ENCODE data around the gene PTGFRN.

PTGFRN gene

GRCh38 chr1:116940814-116941599, 31.3 kb downstream of the PTGFRN start:
- no peak for DNase-seq

DNA sequence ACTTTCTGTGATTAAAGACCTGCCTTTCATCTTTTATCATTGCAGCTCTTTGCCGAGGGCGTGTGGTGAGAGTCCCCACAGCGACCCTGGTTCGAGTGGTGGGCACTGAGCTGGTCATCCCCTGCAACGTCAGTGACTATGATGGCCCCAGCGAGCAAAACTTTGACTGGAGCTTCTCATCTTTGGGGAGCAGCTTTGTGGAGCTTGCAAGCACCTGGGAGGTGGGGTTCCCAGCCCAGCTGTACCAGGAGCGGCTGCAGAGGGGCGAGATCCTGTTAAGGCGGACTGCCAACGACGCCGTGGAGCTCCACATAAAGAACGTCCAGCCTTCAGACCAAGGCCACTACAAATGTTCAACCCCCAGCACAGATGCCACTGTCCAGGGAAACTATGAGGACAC, 32.0 kb downstream of the PTGFRN start:
- no peak for DNase-seq

- DNase-seq = no peak
Observed at GRCh38 chr1:116942344-116942743, 32.6 kb downstream of the PTGFRN start.

GRCh38 chr1:116943438-116943837, 33.7 kb downstream of the PTGFRN start:
- no peak for DNase-seq

- no peak for DNase-seq
Observed at GRCh38 chr1:116944613-116945012, 34.9 kb downstream of the PTGFRN start.

DNA sequence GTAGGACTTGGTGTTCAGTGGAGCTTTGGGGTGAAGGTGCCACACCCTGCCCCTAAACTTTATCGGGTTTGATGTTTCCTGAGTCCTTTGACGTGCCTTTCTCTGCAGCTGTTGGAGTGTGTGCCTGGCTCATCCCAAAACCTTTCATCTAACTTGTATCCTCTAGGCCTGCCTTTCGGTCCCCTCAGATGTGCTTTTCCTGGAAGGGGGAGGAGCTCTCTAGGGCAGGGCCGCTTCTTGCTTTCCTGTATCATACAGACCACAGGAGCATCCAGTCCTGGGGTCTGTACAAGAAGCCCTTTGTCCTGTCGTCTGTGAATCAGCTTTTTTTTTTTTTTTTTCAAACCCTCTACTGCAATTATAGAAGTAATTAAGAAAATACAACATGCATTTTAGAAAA, 35.7 kb downstream of the PTGFRN start:
- no peak for DNase-seq

- no peak for DNase-seq
Observed at GRCh38 chr1:116945996-116946395, 36.3 kb downstream of the PTGFRN start.

DNA sequence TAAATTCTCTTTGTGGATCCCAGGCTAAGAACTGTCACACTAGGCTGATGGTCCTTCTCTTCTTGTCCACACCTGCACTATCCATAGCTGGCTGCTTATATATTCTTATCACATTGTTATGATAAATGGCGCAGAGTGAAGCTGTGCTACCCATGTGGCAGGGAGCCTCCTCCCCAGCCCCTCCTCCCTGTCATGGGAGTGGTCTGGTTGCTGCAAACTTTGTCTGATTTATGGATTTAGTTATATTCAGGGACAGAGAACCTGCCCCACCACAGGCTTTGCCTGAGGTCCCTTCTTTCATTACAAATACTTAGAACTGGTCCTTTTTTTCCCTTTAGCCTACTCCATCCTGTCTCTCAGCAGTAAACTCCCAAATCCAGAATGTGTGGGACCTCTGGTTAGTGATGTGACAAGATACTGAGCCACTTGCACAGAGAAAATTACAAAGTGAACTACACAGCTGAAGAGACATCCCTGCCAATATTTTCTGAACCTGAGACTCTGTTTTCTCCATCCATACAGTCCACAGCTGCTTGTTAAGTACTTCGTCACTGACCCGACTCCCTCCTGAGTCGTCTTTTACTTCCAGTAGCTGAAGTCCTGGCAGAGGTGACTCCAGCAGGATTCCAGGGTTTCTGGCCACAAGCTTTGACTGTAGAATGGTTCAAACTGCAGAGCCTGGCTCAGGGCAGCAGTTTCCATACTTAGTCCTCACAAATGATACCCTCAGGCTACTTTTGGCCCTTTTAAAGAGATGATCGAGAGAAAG, 37.6 kb downstream of the PTGFRN start:
- no peak for DNase-seq

DNA sequence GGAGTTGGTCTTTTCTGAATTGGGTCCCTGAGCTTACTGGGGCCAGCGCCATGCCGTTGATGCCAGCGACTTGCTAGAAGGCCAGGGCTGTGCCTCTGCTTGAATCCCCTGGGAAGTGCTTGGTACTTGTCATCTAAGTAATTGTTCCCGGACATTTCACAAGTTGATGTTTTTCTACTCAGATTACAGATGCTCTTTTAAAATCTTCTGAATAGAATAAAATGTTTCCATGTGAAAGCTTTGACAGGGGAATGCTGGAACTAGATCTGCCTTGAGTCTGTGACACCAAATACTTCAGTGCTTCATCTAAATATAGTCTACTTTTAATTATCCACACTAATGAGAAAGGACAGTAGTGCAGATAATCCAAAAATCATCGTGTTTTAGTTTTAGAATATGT, 38.3 kb downstream of the PTGFRN start:
- DNase-seq = peak in 2 of 58 donors; percentile 4 to 9

- no peak for DNase-seq
Observed at GRCh38 chr1:116948642-116949041, 38.9 kb downstream of the PTGFRN start.

DNA sequence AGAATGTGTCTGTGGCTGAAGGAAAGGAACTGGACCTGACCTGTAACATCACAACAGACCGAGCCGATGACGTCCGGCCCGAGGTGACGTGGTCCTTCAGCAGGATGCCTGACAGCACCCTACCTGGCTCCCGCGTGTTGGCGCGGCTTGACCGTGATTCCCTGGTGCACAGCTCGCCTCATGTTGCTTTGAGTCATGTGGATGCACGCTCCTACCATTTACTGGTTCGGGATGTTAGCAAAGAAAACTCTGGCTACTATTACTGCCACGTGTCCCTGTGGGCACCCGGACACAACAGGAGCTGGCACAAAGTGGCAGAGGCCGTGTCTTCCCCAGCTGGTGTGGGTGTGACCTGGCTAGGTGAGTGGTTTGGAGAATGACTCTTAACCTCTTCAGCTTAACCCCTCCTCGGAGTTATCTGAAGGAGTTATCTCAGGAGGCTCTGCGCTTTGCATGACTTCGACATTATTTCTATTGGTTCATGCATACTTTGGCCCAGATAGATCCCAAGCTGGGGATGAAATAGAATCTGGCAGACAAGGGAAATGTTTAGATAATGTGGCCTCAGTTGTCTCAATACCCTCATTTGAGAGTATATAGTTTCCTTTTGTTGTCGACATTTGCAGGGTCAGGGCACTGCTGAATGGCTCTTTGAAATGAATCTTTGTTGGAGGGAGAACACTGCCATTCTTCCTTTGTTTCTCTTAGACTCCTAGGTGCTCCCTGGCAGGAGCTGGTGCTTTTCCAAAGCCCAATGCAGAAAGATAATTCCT, 39.7 kb downstream of the PTGFRN start:
- DNase-seq = peak in 11 of 58 donors; percentile 17 to 64 (median 40)

GRCh38 chr1:116950517-116951199, 40.9 kb downstream of the PTGFRN start:
- peak in 2 of 58 donors; percentile 7 to 13 for DNase-seq

- peak in 2 of 58 donors; percentile 4 to 15 for DNase-seq
Observed at GRCh38 chr1:116951200-116951935, 41.7 kb downstream of the PTGFRN start.

DNA sequence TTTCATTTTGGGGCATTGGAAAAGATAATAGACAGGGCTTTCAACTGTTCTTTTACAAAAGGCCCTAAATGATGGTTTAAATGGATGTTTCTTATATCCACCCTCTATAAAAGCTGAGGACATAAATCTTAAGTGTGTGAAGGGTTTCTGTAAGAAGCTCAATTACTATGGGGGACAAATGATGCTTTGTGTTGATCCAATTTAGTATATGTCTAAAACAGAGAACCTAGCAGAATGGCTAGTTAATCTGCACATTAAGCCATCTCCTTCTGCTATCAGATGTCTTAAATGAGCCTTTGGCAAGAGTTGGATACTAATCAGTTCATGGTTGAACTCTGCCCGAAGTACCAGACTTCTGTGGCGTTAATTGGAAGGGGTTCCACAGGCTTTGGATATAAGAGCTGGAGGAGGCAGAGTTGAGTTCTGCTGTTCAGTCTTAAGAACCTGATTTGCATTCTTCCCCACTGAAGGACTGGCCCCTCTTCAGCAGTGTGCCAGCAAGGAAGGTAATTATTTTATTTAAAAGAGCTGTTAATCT, 43.1 kb downstream of the PTGFRN start:
- no peak for DNase-seq

GRCh38 chr1:116954440-116954839, 44.7 kb downstream of the PTGFRN start:
- no peak for DNase-seq

GRCh38 chr1:116956378-116956777, 46.7 kb downstream of the PTGFRN start:
- DNase-seq = no peak

- DNase-seq = no peak
Observed at GRCh38 chr1:116957646-116958045, 47.9 kb downstream of the PTGFRN start.

GRCh38 chr1:116958110-116958509, 48.4 kb downstream of the PTGFRN start:
- DNase-seq = no peak

DNA sequence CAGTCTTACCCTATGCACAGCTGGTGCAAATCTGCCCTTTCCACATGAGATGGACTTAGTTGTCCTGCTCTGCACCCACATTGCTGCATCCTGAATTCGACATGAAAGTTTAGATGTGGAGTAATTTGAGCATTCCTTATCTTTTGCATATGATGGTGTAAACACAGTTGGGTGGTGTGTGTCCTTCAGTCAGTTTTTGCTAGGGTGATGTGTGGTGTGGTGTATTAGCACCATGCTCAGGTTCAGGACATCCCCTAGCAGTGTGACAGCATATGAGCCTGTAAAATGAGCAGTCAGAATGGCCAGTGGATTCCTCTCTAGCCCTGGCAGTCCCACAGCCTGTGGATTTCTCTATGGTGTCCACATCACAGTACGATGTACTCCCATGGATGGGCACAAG, 49.3 kb downstream of the PTGFRN start:
- DNase-seq = no peak

GRCh38 chr1:116961606-116962005, 51.9 kb downstream of the PTGFRN start:
- DNase-seq = no peak
